Loucy (cell line): Measurements from ENCODE around the gene R3HDML.

Experiments used
- H2AFZ ChIP-seq: fragments of 200-600 bp; sonication (generic); 2 replicates; pipeline ENCODE4 v1.6.0; 2016; ENCODE audit warnings: antibody characterized with exemption, mild to moderate bottlenecking, low read length, moderate library complexity
- H3F3A ChIP-seq: fragments of 200-600 bp; 2 replicates; pipeline ENCODE4 v1.6.0; 2016; ENCODE audit warnings: antibody characterized with exemption, low read depth, mild to moderate bottlenecking
- H3K27me3 ChIP-seq: fragments of 200-600 bp; sonication (generic); 2 replicates; pipeline ENCODE4 v1.6.1; 2014; ENCODE audit warnings: low read length, mild to moderate bottlenecking; ENCODE audit not compliant: insufficient read depth, poor library complexity, severe bottlenecking
- H3K36me3 ChIP-seq: fragments of 200-600 bp; sonication (generic); 2 replicates; pipeline ENCODE4 v1.6.1; 2016; ENCODE audit warnings: low read length; ENCODE audit not compliant: insufficient read depth
- H3K4me1 ChIP-seq: fragments of 200-600 bp; sonication (generic); 2 replicates; pipeline ENCODE4 v1.5.1; 2014; ENCODE audit warnings: low read length, mild to moderate bottlenecking; ENCODE audit not compliant: insufficient read depth, poor library complexity, severe bottlenecking
- H3K4me2 ChIP-seq: fragments of 200-600 bp; sonication (generic); 2 replicates; pipeline ENCODE4 v1.6.0; 2014; ENCODE audit warnings: antibody characterized with exemption, low read length, low read depth, mild to moderate bottlenecking; ENCODE audit not compliant: poor library complexity, severe bottlenecking
- H3K4me3 ChIP-seq: fragments of 200-600 bp; sonication (generic); 2 replicates; pipeline ENCODE4 v1.5.1; 2014; ENCODE audit warnings: low read length, mild to moderate bottlenecking, mixed read lengths; ENCODE audit not compliant: poor library complexity, severe bottlenecking
- H3K79me2 ChIP-seq: fragments of 200-600 bp; sonication (generic); 2 replicates; pipeline ENCODE4 v1.6.1; 2014; ENCODE audit warnings: low read length; ENCODE audit not compliant: insufficient read depth
- H3K9ac ChIP-seq: fragments of 200-600 bp; sonication (generic); 2 replicates; pipeline ENCODE4 v1.6.0; 2014; ENCODE audit warnings: mild to moderate bottlenecking, low read depth, low read length, moderate library complexity; ENCODE audit not compliant: poor library complexity, severe bottlenecking
- H3K9me2 ChIP-seq: fragments of 200-600 bp; sonication (generic); replicated peaks from 2 replicates; pipeline ENCODE4 v1.6.1; 2016; ENCODE audit warnings: low read depth, low read length, mixed read lengths
- H3K9me3 ChIP-seq: fragments of 200-600 bp; sonication (generic); 2 replicates; pipeline ENCODE4 v1.6.1; 2014; ENCODE audit warnings: mild to moderate bottlenecking, antibody characterized with exemption, low read length, low read depth; ENCODE audit not compliant: insufficient read depth
- H4K20me1 ChIP-seq: fragments of 200-600 bp; sonication (generic); 2 replicates; pipeline ENCODE4 v1.6.0; 2014; ENCODE audit warnings: antibody characterized with exemption, low read length, mild to moderate bottlenecking; ENCODE audit not compliant: insufficient read depth, poor library complexity, severe bottlenecking
- CTCF ChIP-seq: fragments of 200-600 bp; sonication (generic); conservative IDR thresholded peaks from 2 replicates; pipeline ENCODE4 v1.5.1; 2014; ENCODE audit warnings: mild to moderate bottlenecking, antibody characterized with exemption, low read length
- EZH2phosphoT487 ChIP-seq: fragments of 200-600 bp; IDR thresholded peaks from 2 replicates; pipeline ENCODE4 v1.6.1; 2018; ENCODE audit warnings: antibody characterized with exemption, mild to moderate bottlenecking, moderate library complexity, borderline replicate concordance

The R3HDML gene

GRCh38 chr20:44357020-44357419, 20.2 kb downstream of the R3HDML start:
- Histone ChIP-seq H3K4me2 (no peak overlapping the region), H3K9me2 (no peaks in the 10 kb centered on the region), H3K27me3 (no peaks in the 10 kb centered on the region), H3K4me1 (no peaks in the 10 kb centered on the region), H3K9ac (no peak overlapping the region), H4K20me1 (no peaks in the 10 kb centered on the region), H3K4me3 (no peak overlapping the region), H3K79me2 (no peaks in the 10 kb centered on the region), H3K36me3 (no peaks in the 10 kb centered on the region), H2AFZ (no peak overlapping the region), H3K9me3 (no peaks in the 10 kb centered on the region), H3F3A (no peaks in the 10 kb centered on the region)
- TF ChIP-seq CTCF = no peak
- no peak for TF ChIP-seq EZH2phosphoT487

GRCh38 chr20:44357555-44358125, 20.8 kb downstream of the R3HDML start:
- no peak overlapping the region for H3K9ac ChIP-seq
- TF ChIP-seq CTCF (no peak), EZH2phosphoT487 (no peak)
- no peaks in the 10 kb centered on the region for H3K36me3 ChIP-seq
- H3K4me1 ChIP-seq = no peaks in the 10 kb centered on the region
- no peak overlapping the region for H2AFZ ChIP-seq
- H3K4me3 ChIP-seq = no peak overlapping the region
- no peaks in the 10 kb centered on the region for H3K9me2 ChIP-seq
- H3K4me2 ChIP-seq = no peak overlapping the region
- no peaks in the 10 kb centered on the region for H4K20me1 ChIP-seq
- H3K79me2 ChIP-seq = no peaks in the 10 kb centered on the region
- H3F3A ChIP-seq = no peaks in the 10 kb centered on the region
- no peaks in the 10 kb centered on the region for H3K27me3 ChIP-seq
- no peaks in the 10 kb centered on the region for H3K9me3 ChIP-seq

- no peak overlapping the region for H3K4me3 ChIP-seq
- H3K4me2 ChIP-seq = no peak overlapping the region
- H3K79me2 ChIP-seq = no peaks in the 10 kb centered on the region
- no peaks in the 10 kb centered on the region for H3K9me3 ChIP-seq
- H3K9ac ChIP-seq = no peak overlapping the region
- H2AFZ ChIP-seq = no peak overlapping the region
- no peaks in the 10 kb centered on the region for H3K36me3 ChIP-seq
- no peaks in the 10 kb centered on the region for H3K4me1 ChIP-seq
- TF ChIP-seq CTCF (no peak), EZH2phosphoT487 (no peak)
- no peaks in the 10 kb centered on the region for H3K27me3 ChIP-seq
- no peaks in the 10 kb centered on the region for H4K20me1 ChIP-seq
- H3K9me2 ChIP-seq = no peaks in the 10 kb centered on the region
- H3F3A ChIP-seq = no peaks in the 10 kb centered on the region
Measured at GRCh38 chr20:44358776-44359175, 21.9 kb downstream of the R3HDML start.
